Gastrocnemius medialis (tissue), 4 donors: Measurements from ENCODE around the gene SERINC1. TPM values are rescaled to one million over a fixed set of nuclear protein-coding genes. Genes with fewer than 3 reads are reported as not detected.

ENCODE experiments used
- ATAC-seq, 2 donors: fragments of 150-250 bp; one replicate each; pipeline ENCODE4 v1.9.1; 2016
- DNase-seq, 2 donors: peaks; one replicate each; pipeline ENCODE4 v3.0.0-alpha.2; 2019
- H3K27ac ChIP-seq, 4 donors: fragments of 200-600 bp; sonication (generic); 1 replicate in 1 of 4; 2 replicates in 3 of 4; pipeline ENCODE4 v1.5.1; 2016 to 2018; ENCODE audit warnings: mild to moderate bottlenecking in 2 of 4, moderate library complexity in 1 of 4
- H3K27me3 ChIP-seq, 3 donors: fragments of 200-600 bp; sonication (generic) in 2 of 3; 1 replicate in 1 of 3; 2 replicates in 2 of 3; pipeline versions ENCODE4 v1.5.1 to v1.6.0; 2016 to 2019; ENCODE audit warnings: mild to moderate bottlenecking in 1 of 3, moderate library complexity in 1 of 3
- H3K36me3 ChIP-seq, 2 donors: fragments of 200-600 bp; sonication (generic) in 1 of 2; one replicate each; pipeline ENCODE4 v1.5.1; 2017 to 2018
- H3K4me1 ChIP-seq, 2 donors: fragments of 200-600 bp; sonication (generic) in 1 of 2; one replicate each; pipeline ENCODE4 v1.5.1; 2016 to 2017; ENCODE audit warnings: mild to moderate bottlenecking in 2 of 2
- H3K4me3 ChIP-seq, 4 donors: fragments of 200-600 bp; sonication (generic) in 3 of 4; 1 replicate in 1 of 4; 2 replicates in 3 of 4; pipeline ENCODE4 v1.5.1; 2016 to 2019; ENCODE audit warnings: mild to moderate bottlenecking in 2 of 4
- H3K9me3 ChIP-seq, 3 donors: fragments of 200-600 bp; sonication (generic) in 2 of 3; 1 replicate in 1 of 3; 2 replicates in 2 of 3; pipeline ENCODE4 v1.5.1; 2016 to 2019
- POLR2A ChIP-seq, 2 donors: fragments of 450-650 bp; IDR thresholded peaks; one replicate each; pipeline ENCODE4 v1.6.1; 2017; ENCODE audit warnings: antibody characterized with exemption in 2 of 2, mild to moderate bottlenecking in 2 of 2, moderate library complexity in 2 of 2
- in situ Hi-C, 4 donors: fragments of 200-750 bp; cut with MboI; loops; one replicate each; pipeline versions ENCODE4 v1.15.0 to v1.8.0; 2017; ENCODE audit warnings: low sequenced_read_pairs in 4 of 4
- intact Hi-C: fragments of 100-400 bp; cut with DNase I; formaldehyde crosslinking; loops from one replicate; pipeline ENCODE4 v1.15.1; 2023; ENCODE audit warnings: low total_unique reads
- total RNA-seq, 4 donors: library from RNA; depleted of rRNA; stranded (reverse); fragments of >200 nt; gene quantifications; one replicate each; pipeline versions ENCODE4 v1.1.0 to v1.2.3, GENCODE V29; 2016
- TF ChIP-seq, protein P1 (sequence below), 5 experiments: fragments of 450-650 bp in 3 of 5; fragments of 200-600 bp in 2 of 5; sonication (generic) in 2 of 5; IDR thresholded peaks in 4 of 5; conservative IDR thresholded peaks in 1 of 5; 1 replicate in 4 of 5; 2 replicates in 1 of 5; pipeline ENCODE4 v1.5.1; 2016 to 2019; ENCODE audit warnings: antibody characterized with exemption in 5 of 5, mild to moderate bottlenecking in 3 of 5, moderate library complexity in 3 of 5

SERINC1 gene
- total RNA-seq, 4 donors from 2014 or later = 161 to 273 (median 198) TPM

DNA sequence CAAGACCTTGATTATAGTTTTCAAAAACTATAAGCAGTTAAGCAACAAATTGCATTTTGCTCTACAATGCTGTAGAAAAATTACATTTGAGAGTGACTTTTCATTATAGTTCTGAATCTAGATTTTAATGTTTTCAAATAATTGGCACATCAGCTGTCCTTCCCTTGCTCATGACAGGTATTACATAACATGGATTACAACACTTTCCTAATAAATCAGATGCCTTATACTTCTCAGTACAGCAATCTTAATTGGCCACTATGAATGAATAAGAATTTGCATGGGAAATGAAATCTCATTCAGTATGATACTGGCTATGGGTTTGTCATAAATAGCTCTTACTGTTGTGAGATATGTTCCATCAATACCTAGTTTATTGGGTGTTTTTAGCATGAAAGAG is 42.3 kb downstream of the SERINC1 start:
- ATAC-seq = peak in 1 of 2 donors; percentile 43

DNA sequence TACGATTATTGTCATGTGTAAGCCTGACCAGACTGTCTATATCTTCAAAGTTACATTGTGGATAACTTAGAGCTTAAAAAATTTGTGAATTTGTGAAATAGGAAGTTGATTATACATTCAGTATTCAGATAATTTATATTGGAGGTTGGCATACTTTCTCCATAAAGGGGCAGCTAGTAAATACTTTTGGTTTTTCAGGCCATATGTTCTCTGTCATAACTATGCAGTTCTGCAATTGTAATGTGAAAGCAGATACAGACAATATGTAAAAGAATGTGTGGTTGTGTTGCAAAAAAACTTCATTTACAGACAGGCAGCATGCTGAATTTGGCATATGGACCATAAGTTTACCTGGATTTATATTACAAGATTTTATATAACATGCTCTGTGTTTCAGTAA is 42.8 kb downstream of the SERINC1 start:
- H3K27ac ChIP-seq = peak overlapping the region in 3 of 4 donors; percentile 23 to 48 (median 27)
- in situ Hi-C loops = no loop called here
- peaks cover 3 to 67% of the 10 kb centered on the region in 2 donors for H3K36me3 ChIP-seq

More for the DNA sequence above, 42.3 kb downstream of the SERINC1 start:
- peaks cover 13 to 20% of the 10 kb centered on the region in 2 donors for H3K4me1 ChIP-seq
- intact Hi-C loops = no loop called here
- H3K36me3 ChIP-seq = peaks cover 3 to 66% of the 10 kb centered on the region in 2 donors
- in situ Hi-C loops = no loop called here
- no peak overlapping the region for H3K4me3 ChIP-seq
- no peak for DNase-seq
- H3K27me3 ChIP-seq = no peaks in the 10 kb centered on the region
- no peaks in the 10 kb centered on the region for H3K9me3 ChIP-seq
- TF ChIP-seq, protein P1, sequence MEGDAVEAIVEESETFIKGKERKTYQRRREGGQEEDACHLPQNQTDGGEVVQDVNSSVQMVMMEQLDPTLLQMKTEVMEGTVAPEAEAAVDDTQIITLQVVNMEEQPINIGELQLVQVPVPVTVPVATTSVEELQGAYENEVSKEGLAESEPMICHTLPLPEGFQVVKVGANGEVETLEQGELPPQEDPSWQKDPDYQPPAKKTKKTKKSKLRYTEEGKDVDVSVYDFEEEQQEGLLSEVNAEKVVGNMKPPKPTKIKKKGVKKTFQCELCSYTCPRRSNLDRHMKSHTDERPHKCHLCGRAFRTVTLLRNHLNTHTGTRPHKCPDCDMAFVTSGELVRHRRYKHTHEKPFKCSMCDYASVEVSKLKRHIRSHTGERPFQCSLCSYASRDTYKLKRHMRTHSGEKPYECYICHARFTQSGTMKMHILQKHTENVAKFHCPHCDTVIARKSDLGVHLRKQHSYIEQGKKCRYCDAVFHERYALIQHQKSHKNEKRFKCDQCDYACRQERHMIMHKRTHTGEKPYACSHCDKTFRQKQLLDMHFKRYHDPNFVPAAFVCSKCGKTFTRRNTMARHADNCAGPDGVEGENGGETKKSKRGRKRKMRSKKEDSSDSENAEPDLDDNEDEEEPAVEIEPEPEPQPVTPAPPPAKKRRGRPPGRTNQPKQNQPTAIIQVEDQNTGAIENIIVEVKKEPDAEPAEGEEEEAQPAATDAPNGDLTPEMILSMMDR (IDR thresholded peaks at IDR 0.05 in 4 of 5, conservative IDR thresholded peaks at IDR 0.05 in 1 of 5) = no peak
- no peak for TF ChIP-seq POLR2A (IDR thresholded peaks at IDR 0.05)
- peak overlapping the region in 3 of 4 donors; percentile 23 to 48 (median 27) for H3K27ac ChIP-seq

DNA sequence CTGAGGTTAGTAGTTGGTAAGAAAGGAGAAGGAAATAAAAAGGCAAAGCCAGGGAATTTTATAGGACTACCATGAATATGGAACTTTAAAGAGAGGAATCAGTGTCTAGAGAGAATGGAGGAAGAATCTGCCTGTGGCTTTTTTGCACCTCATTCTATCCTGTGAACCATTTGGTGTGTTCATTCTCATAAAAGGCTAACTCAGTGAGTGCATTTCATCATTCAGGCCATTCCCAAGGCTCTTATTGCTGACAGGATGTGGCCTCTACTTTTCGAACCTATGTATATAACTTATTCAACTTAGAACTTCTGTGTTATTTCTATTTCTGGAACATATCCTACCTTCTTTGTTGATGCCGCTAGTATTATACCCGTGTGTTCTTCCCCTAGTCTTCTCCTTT is 45.0 kb downstream of the SERINC1 start:
- TF ChIP-seq POLR2A (IDR thresholded peaks at IDR 0.05) = no peak
- TF ChIP-seq, protein P1 (IDR thresholded peaks at IDR 0.05 in 4 of 5, conservative IDR thresholded peaks at IDR 0.05 in 1 of 5) = no peak
- H3K27me3 ChIP-seq = no peaks in the 10 kb centered on the region
- no peak overlapping the region for H3K4me3 ChIP-seq
- no peak for ATAC-seq
- peak overlapping the region in 2 of 4 donors; percentile 7 to 17 for H3K27ac ChIP-seq
- peaks cover 10 to 13% of the 10 kb centered on the region in 2 donors for H3K4me1 ChIP-seq
- no peak for DNase-seq
- intact Hi-C loops = no loop called here
- in situ Hi-C loops = no loop called here
- no peaks in the 10 kb centered on the region for H3K9me3 ChIP-seq
- peaks cover 3 to 65% of the 10 kb centered on the region in 2 donors for H3K36me3 ChIP-seq

More for the DNA sequence above, 42.8 kb downstream of the SERINC1 start:
- no peak for TF ChIP-seq POLR2A (IDR thresholded peaks at IDR 0.05)
- TF ChIP-seq, protein P1 (IDR thresholded peaks at IDR 0.05 in 4 of 5, conservative IDR thresholded peaks at IDR 0.05 in 1 of 5) = no peak
- DNase-seq (no peak), ATAC-seq (no peak)
- intact Hi-C loops = no loop called here
- Histone ChIP-seq H3K9me3 (no peaks in the 10 kb centered on the region), H3K27me3 (no peaks in the 10 kb centered on the region), H3K4me1 (peaks cover 13 to 18% of the 10 kb centered on the region in 2 donors), H3K4me3 (no peak overlapping the region)

DNA sequence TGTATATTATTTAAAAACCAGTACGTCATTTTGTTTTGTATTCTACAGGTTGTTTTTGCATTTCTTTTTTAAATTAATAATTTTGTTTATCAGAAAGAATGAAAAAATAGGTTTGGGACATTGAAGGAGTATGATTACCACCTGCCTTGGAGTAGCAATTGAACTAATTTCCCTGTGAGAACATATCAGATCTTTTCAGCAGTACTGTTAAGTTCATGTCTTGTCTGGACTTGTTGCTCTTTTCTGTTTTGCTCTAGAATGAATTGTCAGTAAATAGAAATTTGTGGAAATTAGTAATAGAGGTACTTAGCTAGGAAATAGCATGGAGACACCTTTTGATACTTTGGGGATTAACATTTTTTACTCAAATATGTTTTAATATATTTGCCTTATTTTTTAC is 47.9 kb downstream of the SERINC1 start:
- Histone ChIP-seq H3K9me3 (no peaks in the 10 kb centered on the region), H3K4me1 (peaks cover 0 to under 1% of the 10 kb centered on the region in 2 donors), H3K36me3 (peaks cover 3 to 75% of the 10 kb centered on the region in 2 donors), H3K27ac (no peak overlapping the region), H3K4me3 (no peak overlapping the region), H3K27me3 (no peaks in the 10 kb centered on the region)
- no peak for ATAC-seq
- in situ Hi-C loops = no loop called here
- intact Hi-C loops = no loop called here
- DNase-seq = no peak
- TF ChIP-seq, protein P1 (IDR thresholded peaks at IDR 0.05 in 4 of 5, conservative IDR thresholded peaks at IDR 0.05 in 1 of 5) = no peak
- no peak for TF ChIP-seq POLR2A (IDR thresholded peaks at IDR 0.05)
